HG02970 (cell line): Measurements from ENCODE around the gene ATAD3A.
"Not testable (repeated sequence)": the region's sequence is repeated elsewhere in the genome, so short reads cannot be mapped to it uniquely, and the experiment has no call there.

Source experiments
- ATAC-seq: cut with Tn5 transposase; IDR thresholded peaks from one replicate; pipeline ENCODE4 v1.9.1; 2021; ENCODE audit warnings: mild to moderate bottlenecking, moderate library complexity, moderate number of reproducible peaks; ENCODE audit not compliant: unreplicated experiment, low FRiP score

ATAD3A gene

GRCh38 chr1:1511533-1512285 lies at the start of gene ATAD3A:
ATAD3A (plus strand) TSS chr1:1512162; CDS start chr1:1512269, 107 bp downstream.
- ATAC-seq = peak; percentile 90

DNA sequence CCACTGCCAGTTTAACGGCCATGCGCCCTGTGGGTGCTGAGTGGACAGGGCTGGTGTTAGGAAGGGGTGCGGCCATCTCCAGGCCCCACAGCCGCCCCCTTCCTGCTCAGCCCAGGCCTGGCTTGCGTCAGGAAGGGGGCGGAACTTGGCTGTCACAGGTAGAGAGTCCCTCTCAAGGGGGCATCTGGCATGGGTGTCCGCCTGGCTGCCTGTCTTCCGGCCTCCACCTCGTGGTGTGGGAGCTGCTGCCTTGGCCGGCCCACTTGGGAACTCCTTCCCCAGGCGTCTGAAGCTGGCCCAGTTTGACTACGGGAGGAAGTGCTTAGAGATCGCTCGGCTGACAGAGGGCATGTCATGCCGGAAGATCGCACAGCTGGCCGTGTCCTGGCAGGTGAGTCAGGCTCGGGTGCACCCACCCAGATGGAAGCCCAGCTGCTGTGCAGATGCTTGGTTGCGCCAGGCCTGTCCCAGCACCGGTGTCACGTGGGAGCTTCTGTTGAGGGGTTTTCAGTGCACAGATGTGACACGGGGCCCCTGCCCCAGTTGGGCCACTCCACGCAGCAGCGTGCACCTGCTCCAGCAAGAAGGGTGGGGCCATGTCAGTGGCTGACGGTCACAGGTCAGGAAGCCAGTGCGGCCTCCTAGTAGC lies 49.5 kb upstream of the ATAD3A start:
- no peak for ATAC-seq

DNA sequence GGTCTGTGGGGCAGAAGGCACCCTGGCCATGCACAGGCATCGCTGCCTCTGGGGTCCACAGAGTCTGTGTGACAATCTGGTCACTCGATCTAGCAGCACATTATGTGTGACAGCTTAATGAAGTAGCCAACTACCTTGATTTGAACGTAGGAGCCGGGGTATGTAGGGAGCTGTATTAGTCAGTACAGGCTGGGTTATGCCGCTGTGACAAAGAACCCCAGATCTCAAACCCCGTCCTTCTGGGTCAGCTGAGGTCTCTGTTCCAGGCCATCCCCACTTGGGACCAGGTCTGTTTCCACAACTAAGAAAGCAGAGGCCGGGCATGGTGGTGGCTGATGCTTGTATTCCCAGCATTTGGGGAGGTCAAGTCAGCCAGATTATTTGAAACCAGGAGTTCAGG lies 48.6 kb upstream of the ATAD3A start:
- no peak for ATAC-seq

GRCh38 chr1:1468196-1468985 lies 43.6 kb upstream of the ATAD3A start:
- not testable (repeated sequence) for ATAC-seq

DNA sequence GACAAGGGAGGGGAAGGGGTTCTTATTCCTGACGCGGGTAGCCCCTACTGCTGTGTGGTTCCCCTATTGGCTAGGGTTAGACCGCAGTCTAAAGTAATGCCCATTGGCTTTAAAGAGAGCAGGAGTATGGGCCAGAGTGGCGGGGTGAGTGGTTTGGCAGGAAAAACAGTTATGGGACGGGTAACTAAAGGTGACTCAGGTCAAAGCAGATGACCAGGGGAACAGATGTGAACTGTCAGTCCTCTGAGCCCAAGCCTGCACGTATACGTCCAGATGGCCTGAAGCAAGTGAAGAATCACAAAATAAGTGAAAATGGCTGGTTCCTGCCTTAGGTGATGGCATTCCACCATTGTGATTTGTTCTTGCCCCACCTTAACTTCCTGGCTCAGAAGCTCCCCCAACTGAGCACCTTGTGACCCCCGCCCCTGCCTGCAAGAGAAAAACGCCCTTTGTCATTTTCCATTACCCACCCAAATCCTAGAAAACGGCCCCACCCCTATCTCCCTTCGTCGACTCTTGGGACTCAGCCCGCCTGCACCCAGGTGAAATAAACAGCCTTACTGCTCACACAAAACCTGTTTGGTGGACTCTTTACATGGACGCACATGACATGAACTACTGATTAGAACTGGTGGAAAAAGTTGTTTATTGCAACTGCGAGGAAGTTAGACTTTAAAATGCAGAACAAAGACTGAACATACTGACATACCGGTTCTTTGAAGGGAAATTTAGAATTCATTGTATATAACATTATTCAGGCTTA lies 41.2 kb upstream of the ATAD3A start:
- no peak for ATAC-seq

GRCh38 chr1:1471389-1472052 lies 40.4 kb upstream of the ATAD3A start, which contains the start of gene ATAD3B:
ATAD3B (plus strand) TSS chr1:1471765; CDS start chr1:1471885, 120 bp downstream.
- peak; percentile 93 for ATAC-seq

- ATAC-seq = peak; percentile 20
Measured at GRCh38 chr1:1472053-1472876, 39.7 kb upstream of the ATAD3A start.

DNA sequence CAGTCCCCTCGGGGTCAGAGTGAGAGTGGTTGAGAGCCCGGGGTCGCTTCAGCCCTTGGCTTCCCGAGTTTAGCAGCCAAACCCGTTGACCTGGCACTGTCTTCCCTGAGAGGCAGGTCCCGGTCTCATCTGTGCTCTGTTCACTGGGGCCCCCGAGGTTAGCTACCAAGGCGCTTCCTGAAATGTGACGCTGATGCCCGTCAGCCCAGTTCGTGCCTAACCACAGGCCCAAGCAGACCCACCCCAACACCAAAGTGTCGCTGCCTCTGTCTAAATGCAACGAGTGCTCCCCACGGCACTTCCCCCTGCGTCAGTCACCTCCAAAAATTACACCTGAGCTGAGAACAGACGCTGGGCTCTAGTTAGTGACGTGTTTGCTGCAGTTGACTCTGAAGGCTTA lies 36.0 kb upstream of the ATAD3A start:
- ATAC-seq = not testable (repeated sequence)

- no peak for ATAC-seq
Measured at GRCh38 chr1:1477206-1477605, 34.8 kb upstream of the ATAD3A start.

- no peak for ATAC-seq
Measured at GRCh38 chr1:1479547-1480487, 32.1 kb upstream of the ATAD3A start.

GRCh38 chr1:1480488-1480867 lies 31.5 kb upstream of the ATAD3A start:
- ATAC-seq = not testable (repeated sequence)

DNA sequence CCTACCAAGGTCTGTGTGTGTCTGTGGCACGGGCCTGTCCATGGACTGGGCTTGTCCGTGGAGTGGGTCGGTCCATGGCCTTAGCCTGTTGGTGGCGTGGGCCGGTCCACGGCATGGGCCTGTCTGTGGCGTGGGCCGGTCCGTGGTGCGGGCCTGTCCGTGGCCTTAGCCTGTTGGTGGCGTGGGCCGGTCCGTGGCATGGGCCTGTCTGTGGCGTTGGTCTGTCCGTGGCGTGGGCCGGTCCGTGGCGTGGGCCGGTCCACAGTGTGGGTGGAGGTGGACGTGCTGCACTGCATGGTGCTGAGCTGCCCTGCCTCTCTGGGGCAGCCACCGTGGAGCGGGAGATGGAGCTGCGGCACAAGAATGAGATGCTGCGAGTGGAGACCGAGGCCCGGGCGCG lies 30.2 kb upstream of the ATAD3A start:
- ATAC-seq = not testable (repeated sequence)

GRCh38 chr1:1482856-1483255 lies 29.1 kb upstream of the ATAD3A start:
- no peak for ATAC-seq

DNA sequence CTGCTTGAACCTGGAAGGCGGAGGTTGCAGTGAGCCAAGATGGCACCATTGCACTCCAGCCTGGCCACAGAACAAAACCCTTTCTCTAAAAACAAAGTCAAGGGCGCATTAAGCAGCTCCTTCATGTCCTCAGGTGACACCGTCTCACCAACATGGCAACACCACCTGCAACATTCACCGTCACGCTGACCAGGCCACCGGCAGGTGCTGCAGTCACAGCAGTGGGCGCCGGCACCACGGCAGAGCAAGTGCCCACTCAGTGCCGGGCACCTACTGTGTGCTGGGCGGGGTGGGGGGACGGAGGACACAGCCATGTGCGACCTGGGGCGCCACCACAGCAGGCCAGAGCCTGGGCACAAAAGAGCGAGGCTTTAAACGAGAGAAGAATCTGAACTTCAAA lies 28.2 kb upstream of the ATAD3A start:
- ATAC-seq = no peak

DNA sequence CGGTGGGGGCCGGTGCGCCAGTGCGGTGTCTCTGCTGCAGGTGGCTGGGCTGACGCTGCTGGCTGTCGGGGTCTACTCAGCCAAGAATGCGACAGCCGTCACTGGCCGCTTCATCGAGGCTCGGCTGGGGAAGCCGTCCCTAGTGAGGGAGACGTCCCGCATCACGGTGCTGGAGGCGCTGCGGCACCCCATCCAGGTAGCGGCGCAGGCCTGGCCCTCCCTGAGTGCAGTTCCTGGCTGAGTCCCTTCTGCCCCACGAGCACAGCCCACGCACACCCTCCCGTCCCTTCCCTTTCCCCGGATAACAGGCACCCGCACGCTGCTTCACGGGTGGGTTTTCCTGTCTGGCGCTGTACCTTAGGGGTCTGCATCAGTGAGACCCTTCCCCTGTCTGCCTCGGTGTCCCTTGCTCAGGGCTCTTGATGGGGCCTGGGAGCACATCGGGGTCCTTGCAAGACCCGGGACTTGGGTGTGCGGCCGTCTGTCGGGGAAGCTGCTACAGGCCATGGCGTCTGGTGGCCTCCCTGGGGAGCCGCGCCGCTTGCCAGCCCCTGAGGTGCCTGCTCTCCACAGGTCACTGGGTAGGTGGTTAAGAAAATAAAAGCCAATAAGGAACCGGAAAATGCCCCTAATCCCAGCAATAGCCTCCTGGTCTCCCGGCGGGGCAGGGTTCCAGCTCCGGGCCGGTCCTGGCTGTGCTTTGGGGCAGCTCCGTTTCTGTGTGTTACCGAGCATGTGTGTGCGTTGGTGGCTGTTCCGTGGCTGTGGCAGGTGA lies 26.8 kb upstream of the ATAD3A start:
- not testable (repeated sequence) for ATAC-seq

- ATAC-seq = not testable (repeated sequence)
Measured at GRCh38 chr1:1485755-1486317, 26.1 kb upstream of the ATAD3A start.

DNA sequence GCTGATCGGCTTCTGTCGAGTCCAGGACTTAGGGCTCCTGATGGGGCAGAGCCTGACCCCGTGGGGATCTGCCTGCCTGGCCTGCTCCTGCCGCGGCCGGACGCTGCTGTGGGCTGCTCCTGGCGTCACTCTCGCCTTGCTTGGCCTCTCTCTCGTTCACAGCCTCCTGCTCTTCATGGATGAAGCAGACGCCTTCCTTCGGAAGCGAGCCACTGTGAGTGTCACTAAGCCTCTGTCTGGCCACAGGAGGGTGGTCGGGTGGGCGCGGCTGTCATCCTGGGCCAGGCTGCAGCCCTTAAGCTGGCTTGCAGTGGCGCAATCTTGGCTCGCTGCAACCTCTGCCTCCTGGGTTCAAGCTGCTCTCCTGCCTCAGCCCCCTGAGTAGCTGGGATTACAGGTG lies 24.3 kb upstream of the ATAD3A start:
- no peak for ATAC-seq
